Progenitor cell of endocrine pancreas (in vitro differentiated cells): ENCODE results near the gene NHSL1. TPM values are rescaled to one million over a fixed set of nuclear protein-coding genes. Genes with fewer than 3 reads are reported as not detected.

Experiments
- DNase-seq: peaks from one replicate; pipeline ENCODE4 v3.0.0; 2021; ENCODE audit warnings: low spot score; ENCODE audit not compliant: unreplicated experiment
- H3K27ac Mint-ChIP-seq: 2 replicates; pipeline ENCODE4 v1.8.0; 2021; ENCODE audit warnings: mild to moderate bottlenecking, moderate library complexity, mixed read lengths
- H3K27me3 Mint-ChIP-seq: 2 replicates; pipeline ENCODE4 v1.8.0; 2021; ENCODE audit warnings: mixed read lengths
- H3K36me3 Mint-ChIP-seq: 2 replicates; pipeline ENCODE4 v1.8.0; 2022; ENCODE audit warnings: mixed read lengths; ENCODE audit not compliant: insufficient read depth
- H3K4me1 Mint-ChIP-seq: 2 replicates; pipeline ENCODE4 v1.8.0; 2021; ENCODE audit warnings: low read depth, mixed read lengths
- H3K4me3 Mint-ChIP-seq: 2 replicates; pipeline ENCODE4 v1.8.0; 2021; ENCODE audit warnings: low read depth, mild to moderate bottlenecking, moderate library complexity, mixed read lengths
- H3K9me3 Mint-ChIP-seq: 2 replicates; pipeline ENCODE4 v1.8.0; 2021; ENCODE audit warnings: low read depth, mixed read lengths
- CTCF ChIP-seq: fragments of 200-600 bp; sonication (generic); IDR thresholded peaks from one replicate; pipeline ENCODE4 v1.5.0; 2021; ENCODE audit warnings: antibody characterized with exemption, mild to moderate bottlenecking; ENCODE audit not compliant: unreplicated experiment
- total RNA-seq: library from RNA; stranded (reverse); gene quantifications from 2 replicates; pipeline ENCODE4 v1.2.1, GENCODE V29; 2021

The NHSL1 gene
- total RNA-seq, 1 donor from 2014 or later: 86.5 TPM

GRCh38 chr6:138419766-138420165 lies 79.5 kb downstream of the NHSL1 start:
- DNase-seq: no peak
- Mint-ChIP-seq H3K4me1 (peaks cover 1% of the 10 kb centered on the region), H3K36me3 (peaks cover 47% of the 10 kb centered on the region), H3K27me3 (no peaks in the 10 kb centered on the region), H3K9me3 (no peaks in the 10 kb centered on the region), H3K4me3 (no peak overlapping the region), H3K27ac (no peak overlapping the region)
- TF ChIP-seq CTCF: no peak

GRCh38 chr6:138418118-138418742 lies 81.1 kb downstream of the NHSL1 start:
- DNase-seq: no peak
- no peak for TF ChIP-seq CTCF
- H3K4me1 Mint-ChIP-seq: peaks cover 1% of the 10 kb centered on the region
- peak overlapping the region; percentile 42 for H3K27ac Mint-ChIP-seq
- H3K27me3 Mint-ChIP-seq: no peaks in the 10 kb centered on the region
- H3K36me3 Mint-ChIP-seq: peaks cover 41% of the 10 kb centered on the region
- no peak overlapping the region for H3K4me3 Mint-ChIP-seq
- no peaks in the 10 kb centered on the region for H3K9me3 Mint-ChIP-seq

GRCh38 chr6:138417493-138418117 lies 81.7 kb downstream of the NHSL1 start:
- no peaks in the 10 kb centered on the region for H3K4me1 Mint-ChIP-seq
- H3K9me3 Mint-ChIP-seq: no peaks in the 10 kb centered on the region
- H3K27me3 Mint-ChIP-seq: no peaks in the 10 kb centered on the region
- H3K27ac Mint-ChIP-seq: peak overlapping the region; percentile 84
- DNase-seq: no peak
- peaks cover 43% of the 10 kb centered on the region for H3K36me3 Mint-ChIP-seq
- no peak overlapping the region for H3K4me3 Mint-ChIP-seq
- no peak for TF ChIP-seq CTCF

- TF ChIP-seq CTCF: no peak
- Mint-ChIP-seq H3K36me3 (peaks cover 42% of the 10 kb centered on the region), H3K27ac (no peak overlapping the region), H3K4me3 (no peak overlapping the region), H3K4me1 (no peaks in the 10 kb centered on the region), H3K9me3 (no peaks in the 10 kb centered on the region), H3K27me3 (no peaks in the 10 kb centered on the region)
- DNase-seq: no peak
Observed at GRCh38 chr6:138416206-138416605, 83.1 kb downstream of the NHSL1 start.

- Mint-ChIP-seq H3K4me3 (no peak overlapping the region), H3K36me3 (peaks cover 42% of the 10 kb centered on the region), H3K27me3 (no peaks in the 10 kb centered on the region), H3K4me1 (no peaks in the 10 kb centered on the region), H3K27ac (no peak overlapping the region), H3K9me3 (no peaks in the 10 kb centered on the region)
- no peak for DNase-seq
- no peak for TF ChIP-seq CTCF
Observed at GRCh38 chr6:138415125-138415524, 84.2 kb downstream of the NHSL1 start.
